IMR-90 (cell line): ENCODE data around the gene RGSL1. TPM values are rescaled to one million over a fixed set of nuclear protein-coding genes. Genes with fewer than 3 reads are reported as not detected.

ENCODE experiments used
- ATAC-seq: fragments of 200-7000 bp; cut with Tn5 transposase; 2 replicates; pipeline ENCODE4 v1.9.1; 2020; ENCODE audit warnings: low read depth, mild to moderate bottlenecking, moderate library complexity
- BruUV-seq: library from RNA; stranded (reverse); fragments of 400-500 nt; replicated peaks from 2 replicates; lab custom pipeline; 2021; lab: Mats Ljungman, UMichigan
- CTCF ChIA-PET: fragments of 300-600 bp; formaldehyde crosslinking; extraction: SDS; loops from one replicate; lab custom pipeline; 2021; ENCODE audit warnings: antibody characterized with exemption; lab: Yijun Ruan, JAX
- POLR2A ChIA-PET: fragments of 300-600 bp; sonication (Branson Sonifier 250); formaldehyde crosslinking; loops from one replicate; lab custom pipeline; 2022; ENCODE audit warnings: antibody characterized with exemption; ENCODE audit not compliant: unreplicated experiment; lab: Charles Lee
- DNase-seq: peaks from one replicate; pipeline ENCODE4 v3.0.0; 2013
- H2AFZ ChIP-seq: replicated peaks from 2 replicates; pipeline ENCODE3; 2013; ENCODE audit warnings: low read length, mild to moderate bottlenecking; ENCODE audit not compliant: poor library complexity
- H2AK5ac ChIP-seq: 2 replicates; pipeline ENCODE4 v1.6.1; 2013; ENCODE audit warnings: low read depth, low read length, inconsistent platforms
- H2AK9ac ChIP-seq: replicated peaks from 2 replicates; pipeline ENCODE3; 2013; ENCODE audit warnings: mild to moderate bottlenecking, low read depth, low read length, moderate library complexity; ENCODE audit not compliant: poor library complexity
- H2BK120ac ChIP-seq: 2 replicates; pipeline ENCODE4 v1.6.1; 2013; ENCODE audit warnings: low read depth, low read length, inconsistent platforms
- H2BK15ac ChIP-seq: 3 replicates; pipeline ENCODE4 v1.6.1; 2013; ENCODE audit warnings: low read depth, low read length, inconsistent platforms
- H2BK20ac ChIP-seq: 2 replicates; pipeline ENCODE4 v1.6.1; 2013; ENCODE audit warnings: low read depth, mild to moderate bottlenecking, inconsistent platforms, low read length, moderate library complexity
- H2BK5ac ChIP-seq: 2 replicates; pipeline ENCODE4 v1.6.1; 2013; ENCODE audit warnings: mild to moderate bottlenecking, low read depth, low read length, inconsistent platforms; ENCODE audit not compliant: poor library complexity, severe bottlenecking
- H3K14ac ChIP-seq: replicated peaks from 2 replicates; pipeline ENCODE4 v1.6.1; 2013; ENCODE audit warnings: low read depth, low read length, inconsistent platforms
- H3K18ac ChIP-seq: 2 replicates; pipeline ENCODE4 v1.6.1; 2013; ENCODE audit warnings: low read depth, low read length, control low read depth
- H3K23ac ChIP-seq: 2 replicates; pipeline ENCODE4 v1.6.1; 2013; ENCODE audit warnings: low read depth, low read length, inconsistent platforms
- H3K27ac ChIP-seq: 2 replicates; pipeline ENCODE4 v1.5.1; 2013; ENCODE audit warnings: mild to moderate bottlenecking, control low read depth, low read length; ENCODE audit not compliant: insufficient read depth
- H3K27me3 ChIP-seq: 2 replicates; pipeline ENCODE4 v1.6.1; 2013; ENCODE audit warnings: low read length; ENCODE audit not compliant: control insufficient read depth, insufficient read depth
- H3K36me3 ChIP-seq: 2 replicates; pipeline ENCODE4 v1.6.1; 2013; ENCODE audit warnings: low read length, mixed read lengths; ENCODE audit not compliant: control insufficient read depth, insufficient read depth
- H3K4ac ChIP-seq: 2 replicates; pipeline ENCODE4 v1.6.1; 2013; ENCODE audit warnings: low read depth, low read length, inconsistent platforms
- H3K4me1 ChIP-seq: 2 replicates; pipeline ENCODE4 v1.6.1; 2013; ENCODE audit warnings: low read length, mixed read lengths; ENCODE audit not compliant: control insufficient read depth, insufficient read depth
- H3K4me2 ChIP-seq: 2 replicates; pipeline ENCODE4 v1.6.1; 2013; ENCODE audit warnings: low read depth, mild to moderate bottlenecking, control low read depth, low read length, moderate library complexity
- H3K4me3 ChIP-seq: 2 replicates; pipeline ENCODE4 v1.5.1; 2013; ENCODE audit warnings: low read depth, mild to moderate bottlenecking, control low read depth, low read length, moderate library complexity; ENCODE audit not compliant: insufficient read depth
- H3K56ac ChIP-seq: 2 replicates; pipeline ENCODE4 v1.6.1; 2013; ENCODE audit warnings: low read length, inconsistent platforms; ENCODE audit not compliant: insufficient read depth; ENCODE audit errors: extremely low read depth
- H3K79me1 ChIP-seq, 2 experiments: 2 replicates each; pipeline ENCODE4 v1.6.1; 2013; ENCODE audit warnings: low read length in 2 of 2, inconsistent platforms in 1 of 2, low read depth in 1 of 2
- H3K9ac ChIP-seq: 2 replicates; pipeline ENCODE4 v1.6.1; 2013; ENCODE audit warnings: low read depth, low read length, control low read depth
- H3K9me1 ChIP-seq: 2 replicates; pipeline ENCODE4 v1.6.1; 2013; ENCODE audit warnings: low read length, inconsistent platforms; ENCODE audit not compliant: insufficient read depth
- H3K9me3 ChIP-seq: 2 replicates; pipeline ENCODE4 v1.6.1; 2013; ENCODE audit warnings: low read length; ENCODE audit not compliant: control insufficient read depth, insufficient read depth
- H4K20me1 ChIP-seq: 2 replicates; pipeline ENCODE4 v1.6.1; 2013; ENCODE audit warnings: low read length, inconsistent platforms; ENCODE audit not compliant: insufficient read depth
- H4K5ac ChIP-seq: 2 replicates; pipeline ENCODE4 v1.6.1; 2013; ENCODE audit warnings: mild to moderate bottlenecking, low read depth, low read length, control low read depth
- H4K8ac ChIP-seq, 2 experiments: 2 replicates each; pipeline ENCODE4 v1.6.1; 2013; ENCODE audit warnings: low read depth in 2 of 2, low read length in 2 of 2, control low read depth in 1 of 2, inconsistent platforms in 1 of 2
- H4K91ac ChIP-seq: 2 replicates; pipeline ENCODE4 v1.6.1; 2013; ENCODE audit warnings: low read depth, low read length, inconsistent platforms; ENCODE audit not compliant: insufficient read depth
- BHLHE40 ChIP-seq: fragments of 150-350 bp; IDR thresholded peaks from 2 replicates; pipeline ENCODE4 v1.6.1; 2016; ENCODE audit warnings: mild to moderate bottlenecking, low read depth, low read length
- CEBPB ChIP-seq: IDR thresholded peaks from 2 replicates; pipeline ENCODE4 v1.6.1; 2012; ENCODE audit warnings: low read depth, low read length, improper control_type of control experiment
- CHD1 ChIP-seq: IDR thresholded peaks from 2 replicates; pipeline ENCODE4 v1.6.1; 2012; ENCODE audit warnings: low read depth, low read length, improper control_type of control experiment
- MXI1 ChIP-seq: IDR thresholded peaks from 2 replicates; pipeline ENCODE4 v1.6.1; 2012; ENCODE audit warnings: low read depth, mild to moderate bottlenecking, low read length, moderate library complexity, borderline replicate concordance
- RAD21 ChIP-seq: IDR thresholded peaks from 2 replicates; pipeline ENCODE4 v1.6.1; 2012; ENCODE audit warnings: low read length, improper control_type of control experiment
- WGBS, 2 experiments: methylation state at CpG; one replicate each; pipeline versions ENCODE4 v1.1.5 to v1.1.7; 2013; ENCODE audit warnings: missing lambda C conversion rate in 2 of 2; ENCODE audit not compliant: insufficient read length in 1 of 2; ENCODE audit errors: extremely low coverage in 2 of 2; 5-methylcytosine and 5-hydroxymethylcytosine counted together
- dilution Hi-C: fragments of 300-500 bp; cut with HindIII; formaldehyde crosslinking; loops from one replicate; pipeline ENCODE4 v1.14.3; 2018; ENCODE audit warnings: low sequenced_read_pairs; ENCODE audit not compliant: unreplicated experiment
- in situ Hi-C: fragments of 300-500 bp; cut with MboI; formaldehyde crosslinking; loops from 3 replicates; pipeline ENCODE4 v1.14.3; 2019; ENCODE audit warnings: low sequenced_read_pairs, inconsistent platforms, mixed read lengths
- intact Hi-C: fragments of 100-400 bp; cut with micrococcal nuclease; formaldehyde crosslinking; loops from 2 replicates; pipeline ENCODE4 v1.10.0; 2022
- polyA plus RNA-seq, 3 experiments: library from polyadenylated mRNA; depleted of rRNA; stranded (reverse); fragments of >200 nt; gene quantifications; 2 replicates each; pipeline ENCODE4 v1.2.3, GENCODE V29; 2012; ENCODE audit warnings: low replicate concordance in 1 of 3
- total RNA-seq: library from RNA; depleted of rRNA; stranded (reverse); fragments of >200 nt; gene quantifications from 2 replicates; pipeline ENCODE4 v1.2.3, GENCODE V29; 2012

RGSL1 gene
- total and polyA plus RNA-seq, 2 of the 4 experiments (the other 2 are of a cell fraction), result not detected

DNA sequence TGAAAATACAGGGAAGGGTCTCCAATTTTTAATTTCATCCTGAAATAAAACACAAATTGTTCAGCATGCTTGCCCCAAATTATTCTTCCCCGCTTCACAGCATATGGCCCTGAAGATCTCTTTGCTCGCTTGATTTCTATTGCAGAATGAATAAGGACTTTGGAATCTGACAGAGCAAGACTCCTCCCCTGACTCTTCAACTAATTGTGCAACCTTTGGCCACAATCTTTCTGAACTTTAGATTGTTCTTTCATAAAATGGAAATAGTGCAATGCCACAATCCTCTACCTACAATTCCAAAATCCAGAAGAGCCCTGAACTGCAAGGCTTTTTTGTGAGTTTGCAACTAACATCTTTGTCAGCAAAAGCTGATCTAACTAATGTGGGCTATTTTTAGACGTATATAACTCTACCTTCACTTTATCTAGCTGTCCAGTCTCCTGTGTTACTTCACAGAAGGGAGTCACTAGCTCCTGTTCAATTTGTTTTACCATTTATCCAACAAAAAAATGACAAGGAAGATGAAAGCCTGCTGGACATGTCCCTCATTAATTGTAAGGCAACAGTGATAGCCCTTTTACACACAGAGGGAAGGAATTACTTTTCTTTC is 125.7 kb downstream of the RGSL1 start:
- Histone ChIP-seq H2BK5ac (no peak overlapping the region), H4K5ac (no peak overlapping the region), H4K91ac (no peak overlapping the region), H3K9ac (no peak overlapping the region), H3K4ac (no peak overlapping the region), H3K23ac (no peak overlapping the region), H4K20me1 (no peaks in the 10 kb centered on the region), H3K4me2 (no peak overlapping the region), H4K8ac (no peak overlapping the region), H2BK15ac (no peak overlapping the region), H3K4me1 (0 out of 2 replicates have a peak, but pooled peaks cover 1% of the 10 kb centered on the region), H3K79me1 (no peaks in the 10 kb centered on the region), H2AFZ (no peak overlapping the region), H2AK5ac (no peak overlapping the region), H3K27ac (no peak overlapping the region), H3K14ac (no peak overlapping the region), H3K4me3 (no peak overlapping the region), H2BK20ac (no peak overlapping the region), H3K18ac (no peak overlapping the region), H3K9me1 (no peaks in the 10 kb centered on the region), H3K36me3 (peaks cover 13% of the 10 kb centered on the region), H3K56ac (no peak overlapping the region), H3K9me3 (no peaks in the 10 kb centered on the region), H2AK9ac (no peak overlapping the region), H2BK120ac (no peak overlapping the region), H3K27me3 (no peaks in the 10 kb centered on the region)
- peak; percentile 77 for ATAC-seq
- DNase-seq, result peak; percentile 55
- ChIA-PET CTCF (interaction anchor here (0.6 to 1.1 kb wide), 2 partner anchors 15 to 20 kb away, joined by 3 read pairs; no protein-coding TSS in a partner anchor), POLR2A (no interaction called here)
- dilution Hi-C loops (no loop called here), in situ Hi-C loops (no loop called here), intact Hi-C loops (no loop called here)
- no TSS peak for BruUV-seq
- TF ChIP-seq RAD21 (no peak), MXI1 (no peak), CEBPB (peak; percentile 88), BHLHE40 (no peak), CHD1 (no peak)
- no CpG with 5 or more reads among the region's 3 CpGs for WGBS, 2 experiments
